Stomach (tissue), 4 donors: ENCODE measurements around the gene PPP1R12B.
"Not testable (repeated sequence)": the region's sequence is repeated elsewhere in the genome, so short reads cannot be mapped to it uniquely, and the experiment has no call there.

Experiments
- CTCF ChIP-seq, 7 experiments: fragments of 450-650 bp in 4 of 7; fragments of 200-600 bp in 3 of 7; sonication (generic) in 3 of 7; IDR thresholded peaks; one replicate each; pipeline ENCODE4 v1.5.1; 2016 to 2019; ENCODE audit warnings: antibody characterized with exemption in 7 of 7, control low read depth in 2 of 7, mild to moderate bottlenecking in 1 of 7
- EP300 ChIP-seq: sonication (generic); formaldehyde crosslinking; IDR thresholded peaks from one replicate; pipeline ENCODE4 v1.6.1; 2017; ENCODE audit warnings: antibody characterized with exemption
- POLR2A ChIP-seq, 4 donors: fragments of 450-650 bp; IDR thresholded peaks; one replicate each; pipeline ENCODE4 v1.6.1; 2016; ENCODE audit warnings: antibody characterized with exemption in 4 of 4, control low read depth in 2 of 4, mild to moderate bottlenecking in 1 of 4, moderate library complexity in 1 of 4
- POLR2AphosphoS5 ChIP-seq, 3 donors: sonication (generic); formaldehyde crosslinking; IDR thresholded peaks; one replicate each; pipeline ENCODE4 v1.6.1; 2016; ENCODE audit warnings: antibody characterized with exemption in 3 of 3

GRCh38 chr1:202513875-202514274, 165.4 kb downstream of the PPP1R12B start:
- not testable (repeated sequence) for TF ChIP-seq CTCF (IDR thresholded peaks at IDR 0.05); POLR2A (IDR thresholded peaks at IDR 0.05); POLR2AphosphoS5 (IDR thresholded peaks at IDR 0.05); EP300
